K562 (cell line): ENCODE results near the gene CTSL. TPM values are rescaled to one million over a fixed set of nuclear protein-coding genes. Genes with fewer than 3 reads are reported as not detected.
A peak's percentile ranks its signal among the peaks of the same experiment; 100 is the strongest.

Experiments used
- CAMTA2 ChIP-seq: fragments of 250-450 bp; sonication (Bioruptor Pico); conservative IDR thresholded peaks from 2 replicates; pipeline ENCODE4 v1.5.1; 2022
- CEBPB ChIP-seq: fragments of 450-650 bp; IDR thresholded peaks from 2 replicates; pipeline ENCODE4 v1.6.1; 2016; ENCODE audit warnings: missing genetic modification characterization, missing compliant biosample characterization
- CREBBP ChIP-seq: IDR thresholded peaks from one replicate; pipeline ENCODE4 v1.6.1; 2012; ENCODE audit warnings: low read depth, mild to moderate bottlenecking, control low read depth, inconsistent platforms, low read length
- FOXP1 ChIP-seq: sonication (generic); formaldehyde crosslinking; IDR thresholded peaks from 2 replicates; pipeline ENCODE4 v1.8.0; 2022; ENCODE audit warnings: mild to moderate bottlenecking, missing genetic modification reagents
- GATAD2A ChIP-seq: fragments of 450-650 bp; IDR thresholded peaks from 2 replicates; pipeline ENCODE4 v1.6.1; 2017
- JUND ChIP-seq, 2 experiments: IDR thresholded peaks; 2 replicates in 1 of 2; 3 replicates in 1 of 2; pipeline ENCODE4 v1.6.1; 2011; ENCODE audit warnings: borderline replicate concordance in 2 of 2, low read depth in 2 of 2, low read length in 2 of 2, improper control_type of control experiment in 1 of 2, missing biosample characterization in 1 of 2, missing genetic modification characterization in 1 of 2, missing genetic modification reagents in 1 of 2
- NFRKB ChIP-seq: fragments of 450-650 bp; IDR thresholded peaks from 2 replicates; pipeline ENCODE4 v1.6.1; 2016; ENCODE audit warnings: low read depth
- NONO ChIP-seq, 2 experiments: fragments of 200-400 bp in 1 of 2; fragments of 450-650 bp in 1 of 2; formaldehyde crosslinking in 1 of 2; IDR thresholded peaks; 2 replicates each; pipeline ENCODE4 v1.6.1; 2017; ENCODE audit warnings: low read depth in 2 of 2, mild to moderate bottlenecking in 2 of 2, moderate library complexity in 2 of 2, low read length in 1 of 2
- NR0B1 ChIP-seq: fragments of 450-650 bp; IDR thresholded peaks from one replicate; pipeline ENCODE4 v1.6.1; 2018; ENCODE audit warnings: mild to moderate bottlenecking, moderate library complexity; ENCODE audit not compliant: partially characterized antibody
- NR1H2 ChIP-seq: sonication (generic); formaldehyde crosslinking; IDR thresholded peaks from 2 replicates; pipeline ENCODE4 v1.4.0; 2020; ENCODE audit warnings: mild to moderate bottlenecking, missing genetic modification reagents
- NR2C2 ChIP-seq, 2 experiments: fragments of 200-800 bp in 1 of 2; sonication (Bioruptor generic) in 1 of 2; sonication (generic) in 1 of 2; formaldehyde crosslinking in 1 of 2; IDR thresholded peaks; 2 replicates each; pipeline versions ENCODE4 v1.6.1 to v1.8.0; 2016 to 2022; ENCODE audit warnings: mild to moderate bottlenecking in 1 of 2, missing compliant biosample characterization in 1 of 2, missing genetic modification characterization in 1 of 2, missing genetic modification reagents in 1 of 2
- POLR2A ChIP-seq: fragments of 450-650 bp; conservative IDR thresholded peaks from 2 replicates; pipeline ENCODE4 v1.6.1; 2016
- SMAD2 ChIP-seq: fragments of 150-350 bp; IDR thresholded peaks from 2 replicates; pipeline ENCODE4 v1.6.1; 2014; ENCODE audit warnings: low read depth, mild to moderate bottlenecking, low read length
- SMARCC2 ChIP-seq: fragments of 450-650 bp; IDR thresholded peaks from 2 replicates; pipeline ENCODE4 v1.6.1; 2017; ENCODE audit warnings: antibody characterized with exemption, moderate library complexity, mild to moderate bottlenecking, low read depth
- THAP7 ChIP-seq: fragments of 250-450 bp; sonication (Bioruptor Pico); IDR thresholded peaks from 2 replicates; pipeline ENCODE4 v1.5.0; 2021
- ZBTB12 ChIP-seq: fragments of 250-450 bp; sonication (Bioruptor Pico); IDR thresholded peaks from 2 replicates; pipeline ENCODE4 v1.4.0; 2020
- ZNF146 ChIP-seq: IDR thresholded peaks from one replicate; pipeline ENCODE4 v1.6.1; 2018; ENCODE audit warnings: missing compliant biosample characterization; ENCODE audit not compliant: unreplicated experiment
- ZNF212 ChIP-seq: fragments of 450-650 bp; formaldehyde crosslinking; IDR thresholded peaks from 2 replicates; pipeline ENCODE4 v1.4.0; 2020; ENCODE audit warnings: mild to moderate bottlenecking
- ZNF431 ChIP-seq: sonication (generic); formaldehyde crosslinking; IDR thresholded peaks from 2 replicates; pipeline ENCODE4 v1.8.0; 2022; ENCODE audit warnings: mild to moderate bottlenecking, missing genetic modification reagents
- ZNF79 ChIP-seq: fragments of 250-450 bp; sonication (Bioruptor Pico); IDR thresholded peaks from 2 replicates; pipeline ENCODE4 v1.4.0; 2020; ENCODE audit warnings: low read depth, mild to moderate bottlenecking, moderate library complexity
- ZSCAN29 ChIP-seq: fragments of 450-650 bp; IDR thresholded peaks from 2 replicates; pipeline ENCODE4 v1.6.1; 2017
- ZZZ3 ChIP-seq: fragments of 450-650 bp; IDR thresholded peaks from 2 replicates; pipeline ENCODE4 v1.6.1; 2016; ENCODE audit warnings: antibody characterized with exemption, mild to moderate bottlenecking, moderate library complexity
- polyA plus RNA-seq, 8 experiments: library from polyadenylated mRNA; depleted of rRNA in 4 of 8; stranded (reverse) in 5 of 8; unstranded in 3 of 8; fragments of >200 nt; fragmentation: Nextera tagmentation in 2 of 8; fragmentation: Illumina TruSeq in 1 of 8; extraction: Ambion mirVana in 2 of 8; extraction: Trizol in 1 of 8; gene quantifications; 2 replicates each; pipeline versions ENCODE4 v1.2.1 to v1.2.3, GENCODE V29; 2011 to 2014; ENCODE audit warnings: inconsistent platforms in 1 of 8, missing spikeins in 1 of 8
- total RNA-seq, 7 experiments: library from RNA; depleted of rRNA in 6 of 7; stranded (reverse); fragments of >200 nt in 6 of 7; fragmentation: Illumina TruSeq in 2 of 7; extraction: Trizol in 2 of 7; gene quantifications; 2 replicates each; pipeline versions ENCODE4 v1.2.1 to v1.2.3, GENCODE V29; 2011 to 2021; ENCODE audit warnings: low replicate concordance in 1 of 7
- TF ChIP-seq, protein P1 (sequence below): fragments of 250-450 bp; sonication (Bioruptor Pico); IDR thresholded peaks from 2 replicates; pipeline ENCODE4 v1.8.0; 2022; ENCODE audit warnings: inconsistent platforms
- TF ChIP-seq, protein P2 (sequence below): fragments of 200-800 bp; sonication (Bioruptor generic); IDR thresholded peaks from 2 replicates; pipeline ENCODE4 v1.6.1; 2017; ENCODE audit warnings: missing genetic modification characterization, missing compliant biosample characterization

The CTSL gene
- total and polyA plus RNA-seq, 9 of the 15 experiments (the other 6 are each of a cell fraction or from before 2014, with no cell fraction given): 55.9 to 165 (median 93.7) TPM

- peak; percentile 100 for TF ChIP-seq CEBPB (tag)
- TF ChIP-seq ZNF212 (CRISPR knock-in tag): no peak
- no peak for TF ChIP-seq THAP7 (CRISPR knock-in tag)
- peak; percentile 56; the same call in 1 of the 2 replicates for TF ChIP-seq SMARCC2
- TF ChIP-seq FOXP1 (CRISPR knock-in tag): no peak
- no peak for TF ChIP-seq SMAD2
- no peak for TF ChIP-seq NR2C2 (CRISPR knock-in tag; IDR thresholded peaks at IDR 0.05)
- TF ChIP-seq NR2C2 (tag; IDR thresholded peaks at IDR 0.05): no peak
- TF ChIP-seq GATAD2A: no peak
- no peak for TF ChIP-seq POLR2A
- TF ChIP-seq CREBBP: no peak
- TF ChIP-seq JUND (IDR thresholded peaks at IDR 0.05; ENCODE audit: borderline replicate concordance, low read depth, low read length): peak; percentile 69; the same call in 1 of the 2 replicates
- peak; percentile 51; the same call in 1 of the 3 replicates for TF ChIP-seq JUND (tag; IDR thresholded peaks at IDR 0.05; ENCODE audit: borderline replicate concordance, low read depth, low read length)
- TF ChIP-seq, protein P1, sequence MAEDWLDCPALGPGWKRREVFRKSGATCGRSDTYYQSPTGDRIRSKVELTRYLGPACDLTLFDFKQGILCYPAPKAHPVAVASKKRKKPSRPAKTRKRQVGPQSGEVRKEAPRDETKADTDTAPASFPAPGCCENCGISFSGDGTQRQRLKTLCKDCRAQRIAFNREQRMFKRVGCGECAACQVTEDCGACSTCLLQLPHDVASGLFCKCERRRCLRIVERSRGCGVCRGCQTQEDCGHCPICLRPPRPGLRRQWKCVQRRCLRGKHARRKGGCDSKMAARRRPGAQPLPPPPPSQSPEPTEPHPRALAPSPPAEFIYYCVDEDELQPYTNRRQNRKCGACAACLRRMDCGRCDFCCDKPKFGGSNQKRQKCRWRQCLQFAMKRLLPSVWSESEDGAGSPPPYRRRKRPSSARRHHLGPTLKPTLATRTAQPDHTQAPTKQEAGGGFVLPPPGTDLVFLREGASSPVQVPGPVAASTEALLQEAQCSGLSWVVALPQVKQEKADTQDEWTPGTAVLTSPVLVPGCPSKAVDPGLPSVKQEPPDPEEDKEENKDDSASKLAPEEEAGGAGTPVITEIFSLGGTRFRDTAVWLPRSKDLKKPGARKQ: no peak
- no peak for TF ChIP-seq NFRKB
- no peak for TF ChIP-seq ZNF79 (CRISPR knock-in tag)
- TF ChIP-seq NONO (IDR thresholded peaks at IDR 0.05; ENCODE audit: low read depth in 2 of 2, low read length in 1 of 2): no peak
- TF ChIP-seq NR0B1: no peak
- no peak for TF ChIP-seq NR1H2 (CRISPR knock-in tag)
- no peak for TF ChIP-seq CAMTA2 (CRISPR knock-in tag)
- TF ChIP-seq ZNF431 (CRISPR knock-in tag): no peak
- no peak for TF ChIP-seq ZBTB12 (CRISPR knock-in tag)
- TF ChIP-seq, protein P2, sequence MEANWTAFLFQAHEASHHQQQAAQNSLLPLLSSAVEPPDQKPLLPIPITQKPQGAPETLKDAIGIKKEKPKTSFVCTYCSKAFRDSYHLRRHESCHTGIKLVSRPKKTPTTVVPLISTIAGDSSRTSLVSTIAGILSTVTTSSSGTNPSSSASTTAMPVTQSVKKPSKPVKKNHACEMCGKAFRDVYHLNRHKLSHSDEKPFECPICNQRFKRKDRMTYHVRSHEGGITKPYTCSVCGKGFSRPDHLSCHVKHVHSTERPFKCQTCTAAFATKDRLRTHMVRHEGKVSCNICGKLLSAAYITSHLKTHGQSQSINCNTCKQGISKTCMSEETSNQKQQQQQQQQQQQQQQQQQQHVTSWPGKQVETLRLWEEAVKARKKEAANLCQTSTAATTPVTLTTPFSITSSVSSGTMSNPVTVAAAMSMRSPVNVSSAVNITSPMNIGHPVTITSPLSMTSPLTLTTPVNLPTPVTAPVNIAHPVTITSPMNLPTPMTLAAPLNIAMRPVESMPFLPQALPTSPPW (CRISPR knock-in tag): no peak
- TF ChIP-seq ZZZ3: no peak
- no peak for TF ChIP-seq ZNF146 (CRISPR knock-in tag)
- no peak for TF ChIP-seq ZSCAN29
Measured at GRCh38 chr9:87714819-87715218, 11.1 kb upstream of the CTSL start (continued).
